ENCODE measurements around the gene BPIFB3. TPM values are rescaled to one million over a fixed set of nuclear protein-coding genes. Genes with fewer than 3 reads are reported as not detected.

The BPIFB3 gene
- polyA plus RNA-seq, 1 donor from 2014 or later, result not detected

- Histone ChIP-seq H3K79me2 (replicated peaks; ENCODE audit: insufficient read depth, low read length) (no peaks in the 10 kb centered on the region), H3K27me3 (ENCODE audit: insufficient read depth, low read depth, low read length) (no peaks in the 10 kb centered on the region), H3K9me3 (ENCODE audit: low read length) (no peaks in the 10 kb centered on the region), H4K20me1 (ENCODE audit: insufficient read depth) (no peaks in the 10 kb centered on the region), H3K9ac (ENCODE audit: low read length) (no peak overlapping the region), H3K4me3 (ENCODE audit: low read length) (no peak overlapping the region), H3F3A (ENCODE audit: insufficient read depth, low read length, poor library complexity, severe bottlenecking) (no peaks in the 10 kb centered on the region), H3K9me2 (ENCODE audit: insufficient read depth, low read length) (no peaks in the 10 kb centered on the region), H2AFZ (ENCODE audit: low read depth, low read length) (no peak overlapping the region), H3K27ac (ENCODE audit: low read length) (no peak overlapping the region), H3K36me3 (ENCODE audit: insufficient read depth, low read length) (no peaks in the 10 kb centered on the region), H3K4me2 (ENCODE audit: low read length) (no peak overlapping the region)
- TF ChIP-seq RAD21 (conservative IDR thresholded peaks at IDR 0.05) (no peak), SMC3 (conservative IDR thresholded peaks at IDR 0.05; ENCODE audit: poor library complexity) (no peak), EZH2 (IDR thresholded peaks at IDR 0.05; ENCODE audit: borderline replicate concordance, insufficient read depth, low read length, poor library complexity, severe bottlenecking) (no peak), TAF1 (IDR thresholded peaks at IDR 0.05; ENCODE audit: low read depth) (no peak), POLR2AphosphoS5 (IDR thresholded peaks at IDR 0.05) (no peak), MXI1 (conservative IDR thresholded peaks at IDR 0.05; ENCODE audit: poor library complexity, severe bottlenecking) (no peak), REST (IDR thresholded peaks at IDR 0.05; ENCODE audit: borderline replicate concordance) (no peak), EP300 (conservative IDR thresholded peaks at IDR 0.05; ENCODE audit: poor library complexity, severe bottlenecking) (no peak)
- TF ChIP-seq, protein P1, sequence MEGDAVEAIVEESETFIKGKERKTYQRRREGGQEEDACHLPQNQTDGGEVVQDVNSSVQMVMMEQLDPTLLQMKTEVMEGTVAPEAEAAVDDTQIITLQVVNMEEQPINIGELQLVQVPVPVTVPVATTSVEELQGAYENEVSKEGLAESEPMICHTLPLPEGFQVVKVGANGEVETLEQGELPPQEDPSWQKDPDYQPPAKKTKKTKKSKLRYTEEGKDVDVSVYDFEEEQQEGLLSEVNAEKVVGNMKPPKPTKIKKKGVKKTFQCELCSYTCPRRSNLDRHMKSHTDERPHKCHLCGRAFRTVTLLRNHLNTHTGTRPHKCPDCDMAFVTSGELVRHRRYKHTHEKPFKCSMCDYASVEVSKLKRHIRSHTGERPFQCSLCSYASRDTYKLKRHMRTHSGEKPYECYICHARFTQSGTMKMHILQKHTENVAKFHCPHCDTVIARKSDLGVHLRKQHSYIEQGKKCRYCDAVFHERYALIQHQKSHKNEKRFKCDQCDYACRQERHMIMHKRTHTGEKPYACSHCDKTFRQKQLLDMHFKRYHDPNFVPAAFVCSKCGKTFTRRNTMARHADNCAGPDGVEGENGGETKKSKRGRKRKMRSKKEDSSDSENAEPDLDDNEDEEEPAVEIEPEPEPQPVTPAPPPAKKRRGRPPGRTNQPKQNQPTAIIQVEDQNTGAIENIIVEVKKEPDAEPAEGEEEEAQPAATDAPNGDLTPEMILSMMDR (IDR thresholded peaks at IDR 0.05; ENCODE audit: poor library complexity, severe bottlenecking), result no peak
Measured at GRCh38 chr20:33093074-33093473, 39.4 kb downstream of the BPIFB3 start.

DNA sequence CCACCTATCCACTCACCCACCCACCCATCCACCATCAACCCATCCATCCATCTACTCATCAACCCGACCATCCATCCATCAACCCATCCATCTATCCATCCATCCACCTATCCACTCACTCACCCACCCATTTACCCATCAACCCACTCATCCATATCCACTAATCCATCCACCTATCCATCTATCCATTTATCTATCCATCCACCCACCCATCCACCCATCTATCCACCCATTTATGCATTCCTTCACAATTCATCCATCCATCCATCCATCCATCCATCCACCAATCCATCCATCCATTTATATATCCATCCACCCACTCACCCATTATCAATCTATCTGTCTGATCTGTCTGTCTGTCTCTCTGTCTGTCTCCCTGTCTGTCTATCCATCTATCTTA, 39.9 kb downstream of the BPIFB3 start:
- H3K79me2 ChIP-seq (replicated peaks; ENCODE audit: insufficient read depth, low read length), result no peaks in the 10 kb centered on the region
- no peak overlapping the region for H3K4me2 ChIP-seq (ENCODE audit: low read length)
- no peaks in the 10 kb centered on the region for H3K9me3 ChIP-seq (ENCODE audit: low read length)
- no peaks in the 10 kb centered on the region for H3K36me3 ChIP-seq (ENCODE audit: insufficient read depth, low read length)
- H3F3A ChIP-seq (ENCODE audit: insufficient read depth, low read length, poor library complexity, severe bottlenecking), result no peaks in the 10 kb centered on the region
- TF ChIP-seq MXI1 (conservative IDR thresholded peaks at IDR 0.05; ENCODE audit: poor library complexity, severe bottlenecking) (no peak), EZH2 (IDR thresholded peaks at IDR 0.05; ENCODE audit: borderline replicate concordance, insufficient read depth, low read length, poor library complexity, severe bottlenecking) (no peak)
- H3K9ac ChIP-seq (ENCODE audit: low read length), result no peak overlapping the region
- H4K20me1 ChIP-seq (ENCODE audit: insufficient read depth), result no peaks in the 10 kb centered on the region
- H3K4me3 ChIP-seq (ENCODE audit: low read length), result no peak overlapping the region
- no peak overlapping the region for H2AFZ ChIP-seq (ENCODE audit: low read depth, low read length)
- H3K27ac ChIP-seq (ENCODE audit: low read length), result no peak overlapping the region
- no peaks in the 10 kb centered on the region for H3K27me3 ChIP-seq (ENCODE audit: insufficient read depth, low read depth, low read length)
- H3K9me2 ChIP-seq (ENCODE audit: insufficient read depth, low read length), result no peaks in the 10 kb centered on the region

GRCh38 chr20:33095249-33095648, 41.5 kb downstream of the BPIFB3 start:
- Histone ChIP-seq H3K36me3 (ENCODE audit: insufficient read depth, low read length) (no peaks in the 10 kb centered on the region), H3K79me2 (replicated peaks; ENCODE audit: insufficient read depth, low read length) (no peaks in the 10 kb centered on the region), H3K4me3 (ENCODE audit: low read length) (no peak overlapping the region), H3K27me3 (ENCODE audit: insufficient read depth, low read depth, low read length) (no peaks in the 10 kb centered on the region), H3K9ac (ENCODE audit: low read length) (no peak overlapping the region), H3K27ac (ENCODE audit: low read length) (no peak overlapping the region), H4K20me1 (ENCODE audit: insufficient read depth) (no peaks in the 10 kb centered on the region), H2AFZ (ENCODE audit: low read depth, low read length) (no peak overlapping the region), H3K9me2 (ENCODE audit: insufficient read depth, low read length) (no peaks in the 10 kb centered on the region), H3K4me2 (ENCODE audit: low read length) (no peak overlapping the region), H3K9me3 (ENCODE audit: low read length) (no peaks in the 10 kb centered on the region), H3F3A (ENCODE audit: insufficient read depth, low read length, poor library complexity, severe bottlenecking) (no peaks in the 10 kb centered on the region)
- TF ChIP-seq POLR2AphosphoS5 (IDR thresholded peaks at IDR 0.05) (no peak), MXI1 (conservative IDR thresholded peaks at IDR 0.05; ENCODE audit: poor library complexity, severe bottlenecking) (no peak), EZH2 (IDR thresholded peaks at IDR 0.05; ENCODE audit: borderline replicate concordance, insufficient read depth, low read length, poor library complexity, severe bottlenecking) (no peak), SMC3 (conservative IDR thresholded peaks at IDR 0.05; ENCODE audit: poor library complexity) (no peak), TAF1 (IDR thresholded peaks at IDR 0.05; ENCODE audit: low read depth) (no peak), EP300 (conservative IDR thresholded peaks at IDR 0.05; ENCODE audit: poor library complexity, severe bottlenecking) (no peak), RAD21 (conservative IDR thresholded peaks at IDR 0.05) (no peak), REST (IDR thresholded peaks at IDR 0.05; ENCODE audit: borderline replicate concordance) (no peak)
- TF ChIP-seq, protein P1 (IDR thresholded peaks at IDR 0.05; ENCODE audit: poor library complexity, severe bottlenecking), result no peak

Data from neural cell (in vitro differentiated cells).